ENCODE data around the gene CASZ1. TPM values are rescaled to one million over a fixed set of nuclear protein-coding genes. Genes with fewer than 3 reads are reported as not detected.

The CASZ1 gene
- total RNA-seq, 2 experiments from 2014 or later, result 2.9 to 4.1 TPM

- Mint-ChIP-seq H3K4me1 (ENCODE audit: low read depth) (peaks cover 6% of the 10 kb centered on the region), H3K27me3 (no peaks in the 10 kb centered on the region), H3K9me3 (no peaks in the 10 kb centered on the region), H3K36me3 (ENCODE audit: low read depth) (no peaks in the 10 kb centered on the region), H3K4me3 (no peak overlapping the region), H3K27ac (no peak overlapping the region)
- no peak for ATAC-seq
- CTCF ChIA-PET, result no interaction called here
- POLR2A ChIA-PET, result no interaction called here
- intact Hi-C loops (cut with micrococcal nuclease), result no loop called here
- DNase-seq, result no peak
- TF ChIP-seq, protein P1, sequence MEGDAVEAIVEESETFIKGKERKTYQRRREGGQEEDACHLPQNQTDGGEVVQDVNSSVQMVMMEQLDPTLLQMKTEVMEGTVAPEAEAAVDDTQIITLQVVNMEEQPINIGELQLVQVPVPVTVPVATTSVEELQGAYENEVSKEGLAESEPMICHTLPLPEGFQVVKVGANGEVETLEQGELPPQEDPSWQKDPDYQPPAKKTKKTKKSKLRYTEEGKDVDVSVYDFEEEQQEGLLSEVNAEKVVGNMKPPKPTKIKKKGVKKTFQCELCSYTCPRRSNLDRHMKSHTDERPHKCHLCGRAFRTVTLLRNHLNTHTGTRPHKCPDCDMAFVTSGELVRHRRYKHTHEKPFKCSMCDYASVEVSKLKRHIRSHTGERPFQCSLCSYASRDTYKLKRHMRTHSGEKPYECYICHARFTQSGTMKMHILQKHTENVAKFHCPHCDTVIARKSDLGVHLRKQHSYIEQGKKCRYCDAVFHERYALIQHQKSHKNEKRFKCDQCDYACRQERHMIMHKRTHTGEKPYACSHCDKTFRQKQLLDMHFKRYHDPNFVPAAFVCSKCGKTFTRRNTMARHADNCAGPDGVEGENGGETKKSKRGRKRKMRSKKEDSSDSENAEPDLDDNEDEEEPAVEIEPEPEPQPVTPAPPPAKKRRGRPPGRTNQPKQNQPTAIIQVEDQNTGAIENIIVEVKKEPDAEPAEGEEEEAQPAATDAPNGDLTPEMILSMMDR (IDR thresholded peaks at IDR 0.05), result no peak
These were observed 67.6 kb downstream of the CASZ1 start for GRCh38 chr1:10728595-10729410.

- no peak overlapping the region for H3K4me3 Mint-ChIP-seq
- H3K4me1 Mint-ChIP-seq (ENCODE audit: low read depth), result no peaks in the 10 kb centered on the region
- no peaks in the 10 kb centered on the region for H3K9me3 Mint-ChIP-seq
- TF ChIP-seq, protein P1 (IDR thresholded peaks at IDR 0.05), result no peak
- H3K27ac Mint-ChIP-seq, result no peak overlapping the region
- no peak for DNase-seq
- no peaks in the 10 kb centered on the region for H3K27me3 Mint-ChIP-seq
- intact Hi-C loops (cut with micrococcal nuclease), result no loop called here
- no peak for ATAC-seq
- no peaks in the 10 kb centered on the region for H3K36me3 Mint-ChIP-seq (ENCODE audit: low read depth)
- POLR2A ChIA-PET, result no interaction called here
- CTCF ChIA-PET, result no interaction called here
These were observed 68.7 kb downstream of the CASZ1 start for GRCh38 chr1:10727751-10728232.

- H3K4me3 Mint-ChIP-seq, result no peak overlapping the region
- ChIA-PET POLR2A (no interaction called here), CTCF (no interaction called here)
- H3K4me1 Mint-ChIP-seq (ENCODE audit: low read depth), result no peaks in the 10 kb centered on the region
- DNase-seq (no peak), ATAC-seq (no peak)
- no peaks in the 10 kb centered on the region for H3K36me3 Mint-ChIP-seq (ENCODE audit: low read depth)
- intact Hi-C loops (cut with micrococcal nuclease), result no loop called here
- H3K27ac Mint-ChIP-seq, result no peak overlapping the region
- H3K9me3 Mint-ChIP-seq, result no peaks in the 10 kb centered on the region
- TF ChIP-seq, protein P1 (IDR thresholded peaks at IDR 0.05), result no peak
- H3K27me3 Mint-ChIP-seq, result no peaks in the 10 kb centered on the region
These were observed 70.1 kb downstream of the CASZ1 start for GRCh38 chr1:10726355-10726754.

GRCh38 chr1:10724948-10725847 lies 71.2 kb downstream of the CASZ1 start:
- ChIA-PET CTCF (no interaction called here), POLR2A (no interaction called here)
- no peak overlapping the region for H3K27ac Mint-ChIP-seq

More at GRCh38 chr1:10724948-10725847, 71.2 kb downstream of the CASZ1 start:
- H3K4me1 Mint-ChIP-seq (ENCODE audit: low read depth), result no peaks in the 10 kb centered on the region
- DNase-seq, result no peak
- intact Hi-C loops (cut with micrococcal nuclease), result no loop called here
- H3K4me3 Mint-ChIP-seq, result no peak overlapping the region
- ATAC-seq, result no peak
- no peaks in the 10 kb centered on the region for H3K9me3 Mint-ChIP-seq
- TF ChIP-seq, protein P1 (IDR thresholded peaks at IDR 0.05), result no peak
- no peaks in the 10 kb centered on the region for H3K36me3 Mint-ChIP-seq (ENCODE audit: low read depth)
- no peaks in the 10 kb centered on the region for H3K27me3 Mint-ChIP-seq
